H1 (cell line): ENCODE data around the gene KDM6B. TPM values are rescaled to one million over a fixed set of nuclear protein-coding genes. Genes with fewer than 3 reads are reported as not detected.

Source experiments
- CTCF ChIA-PET: fragments of 300-600 bp; sonication (Branson Sonifier 250); formaldehyde crosslinking; loops from one replicate; lab custom pipeline; 2021; ENCODE audit not compliant: partially characterized antibody; lab: Charles Lee
- POLR2A ChIA-PET: fragments of 300-600 bp; sonication (Branson Sonifier 250); formaldehyde crosslinking; loops from one replicate; lab custom pipeline; 2021; ENCODE audit warnings: inconsistent platforms; ENCODE audit not compliant: partially characterized antibody; lab: Charles Lee
- DNase-seq, 2 experiments: peaks; one replicate each; pipeline versions ENCODE4 v3.0.0 to v3.0.0-alpha.2; 2010 to 2022; ENCODE audit warnings: low spot score in 2 of 2, low read depth in 1 of 2, mixed read lengths in 1 of 2
- FAIRE-seq: peaks from 2 replicates; lab custom pipeline; 2011; peaks lifted over from hg19 to GRCh38; lab: Jason Lieb, UNC
- H2AFZ ChIP-seq: 2 replicates; pipeline ENCODE4 v1.8.1; 2012; ENCODE audit warnings: low read length, inconsistent platforms
- H2AK5ac ChIP-seq: 2 replicates; pipeline ENCODE4 v1.6.1; 2013; ENCODE audit warnings: low read depth, low read length
- H2BK120ac ChIP-seq: replicated peaks from 2 replicates; pipeline ENCODE3; 2013; ENCODE audit warnings: low read depth, low read length, inconsistent platforms
- H2BK12ac ChIP-seq: 2 replicates; pipeline ENCODE4 v1.6.1; 2013; ENCODE audit warnings: low read depth, low read length
- H2BK15ac ChIP-seq: 2 replicates; pipeline ENCODE4 v1.6.1; 2013; ENCODE audit warnings: low read length
- H2BK20ac ChIP-seq: 2 replicates; pipeline ENCODE4 v1.6.1; 2013; ENCODE audit warnings: low read length
- H2BK5ac ChIP-seq: 2 replicates; pipeline ENCODE4 v1.6.1; 2013; ENCODE audit warnings: low read depth, low read length
- H3K14ac ChIP-seq: 2 replicates; pipeline ENCODE4 v1.6.1; 2013; ENCODE audit warnings: inconsistent platforms; ENCODE audit not compliant: insufficient read length
- H3K18ac ChIP-seq: 2 replicates; pipeline ENCODE4 v1.6.1; 2013; ENCODE audit warnings: low read length; ENCODE audit errors: extremely low read depth
- H3K23ac ChIP-seq: 2 replicates; pipeline ENCODE4 v1.6.1; 2013; ENCODE audit warnings: inconsistent platforms; ENCODE audit not compliant: insufficient read length
- H3K23me2 ChIP-seq: 2 replicates; pipeline ENCODE4 v1.6.1; 2013; ENCODE audit warnings: low read depth, low read length
- H3K27ac ChIP-seq: 2 replicates; pipeline ENCODE4 v1.6.1; 2011; ENCODE audit warnings: low read depth, low read length, inconsistent platforms
- H3K27me3 ChIP-seq, 4 experiments: replicated peaks in 1 of 4; 1 replicate in 1 of 4; 2 replicates in 3 of 4; pipeline versions ENCODE4 v1.6.1 to v1.8.1; 2011 to 2013; ENCODE audit warnings: low read length in 3 of 4, mild to moderate bottlenecking in 3 of 4, inconsistent platforms in 2 of 4, mixed read lengths in 2 of 4, moderate library complexity in 1 of 4; ENCODE audit not compliant: control insufficient read depth in 3 of 4, insufficient read depth in 3 of 4; ENCODE audit errors: extremely low read depth in 1 of 4
- H3K36me3 ChIP-seq, 4 experiments: 2 replicates each; pipeline versions ENCODE4 v1.6.1 to v1.8.1; 2011 to 2013; ENCODE audit warnings: mild to moderate bottlenecking in 4 of 4, low read length in 3 of 4, moderate library complexity in 2 of 4, control low read depth in 1 of 4, inconsistent platforms in 1 of 4; ENCODE audit not compliant: insufficient read depth in 4 of 4, control insufficient read depth in 2 of 4
- H3K4ac ChIP-seq: replicated peaks from 2 replicates; pipeline ENCODE3; 2013; ENCODE audit warnings: low read length, low read depth, mixed read lengths, inconsistent platforms; ENCODE audit not compliant: insufficient read length
- H3K4me1 ChIP-seq, 4 experiments: replicated peaks in 1 of 4; 1 replicate in 1 of 4; 2 replicates in 3 of 4; pipeline versions ENCODE4 v1.6.1 to v1.8.1; 2011 to 2013; ENCODE audit warnings: low read length in 3 of 4, inconsistent platforms in 2 of 4, mixed read lengths in 1 of 4; ENCODE audit not compliant: insufficient read depth in 4 of 4, control insufficient read depth in 3 of 4
- H3K4me2 ChIP-seq, 2 experiments: 2 replicates each; pipeline versions ENCODE4 v1.6.1 to v1.8.1; 2011 to 2013; ENCODE audit warnings: low read depth in 2 of 2, low read length in 2 of 2, control low read depth in 1 of 2, inconsistent platforms in 1 of 2, mild to moderate bottlenecking in 1 of 2; ENCODE audit not compliant: insufficient read depth in 1 of 2
- H3K4me3 ChIP-seq, 4 experiments: fragments of 200-600, 300-600 bp in 1 of 4; sonication (generic), shearing (Covaris generic), sonication (Bioruptor Twin) in 1 of 4; 2 replicates each; pipeline versions ENCODE4 v1.5.1 to v1.8.1; 2011 to 2016; ENCODE audit warnings: low read length in 4 of 4, low read depth in 3 of 4, control low read depth in 2 of 4, inconsistent platforms in 2 of 4, mild to moderate bottlenecking in 2 of 4, mixed read lengths in 1 of 4, moderate library complexity in 1 of 4; ENCODE audit not compliant: insufficient read depth in 2 of 4; ENCODE audit errors: extremely low read depth in 1 of 4
- H3K56ac ChIP-seq: replicated peaks from 2 replicates; pipeline ENCODE3; 2013; ENCODE audit warnings: low read depth, mild to moderate bottlenecking, mixed read lengths, low read length, inconsistent platforms; ENCODE audit not compliant: insufficient read length
- H3K79me1 ChIP-seq: 2 replicates; pipeline ENCODE4 v1.6.1; 2013; ENCODE audit warnings: low read depth, low read length, control low read depth
- H3K79me2 ChIP-seq, 2 experiments: 2 replicates each; pipeline versions ENCODE4 v1.6.1 to v1.8.1; 2012 to 2013; ENCODE audit warnings: low read length in 2 of 2, mild to moderate bottlenecking in 2 of 2, inconsistent platforms in 1 of 2; ENCODE audit not compliant: insufficient read depth in 2 of 2, control insufficient read depth in 1 of 2
- H3K9ac ChIP-seq, 4 experiments: replicated peaks in 1 of 4; 1 replicate in 1 of 4; 2 replicates in 3 of 4; pipeline versions ENCODE4 v1.6.1 to v1.8.1; 2011 to 2013; ENCODE audit warnings: low read depth in 3 of 4, low read length in 3 of 4, control low read depth in 2 of 4, mild to moderate bottlenecking in 2 of 4, moderate library complexity in 2 of 4, inconsistent platforms in 1 of 4; ENCODE audit errors: extremely low read depth in 1 of 4
- H3K9me3 ChIP-seq, 2 experiments: 2 replicates each; pipeline versions ENCODE4 v1.6.1 to v1.8.1; 2012 to 2013; ENCODE audit warnings: mild to moderate bottlenecking in 2 of 2, moderate library complexity in 2 of 2, control low read depth in 1 of 2, inconsistent platforms in 1 of 2, low read depth in 1 of 2, low read length in 1 of 2, mixed read lengths in 1 of 2; ENCODE audit not compliant: insufficient read depth in 2 of 2
- H4K20me1 ChIP-seq, 2 experiments: replicated peaks in 1 of 2; 2 replicates each; pipeline versions ENCODE3 to v1.8.1; 2011 to 2013; ENCODE audit warnings: inconsistent platforms in 2 of 2, low read length in 2 of 2, mild to moderate bottlenecking in 1 of 2; ENCODE audit not compliant: insufficient read depth in 2 of 2, control insufficient read depth in 1 of 2
- H4K5ac ChIP-seq: 2 replicates; pipeline ENCODE4 v1.6.1; 2013; ENCODE audit warnings: low read length, low read depth, mixed read lengths, inconsistent platforms; ENCODE audit not compliant: insufficient read length
- H4K8ac ChIP-seq: 2 replicates; pipeline ENCODE4 v1.8.0; 2013; ENCODE audit warnings: mild to moderate bottlenecking, moderate library complexity, low read length, inconsistent platforms; ENCODE audit not compliant: insufficient read depth; ENCODE audit errors: extremely low read depth
- H4K91ac ChIP-seq: replicated peaks from 2 replicates; pipeline ENCODE3; 2013; ENCODE audit warnings: low read length, mixed read lengths, inconsistent platforms; ENCODE audit not compliant: insufficient read length
- EP300 ChIP-seq, 2 experiments: IDR thresholded peaks; 1 replicate in 1 of 2; 2 replicates in 1 of 2; pipeline ENCODE4 v1.6.1; 2011 to 2012; ENCODE audit warnings: low read depth in 2 of 2, low read length in 2 of 2, mild to moderate bottlenecking in 2 of 2, borderline replicate concordance in 1 of 2, inconsistent platforms in 1 of 2, moderate library complexity in 1 of 2
- HDAC2 ChIP-seq, 2 experiments: fragments of 300-600 bp in 1 of 2; sonication (generic) in 1 of 2; IDR thresholded peaks; 2 replicates each; pipeline ENCODE4 v1.6.1; 2011 to 2012; ENCODE audit warnings: low read depth in 2 of 2, low read length in 2 of 2, mild to moderate bottlenecking in 2 of 2, moderate library complexity in 2 of 2, borderline replicate concordance in 1 of 2, inconsistent platforms in 1 of 2
- JUN ChIP-seq: IDR thresholded peaks from 2 replicates; pipeline ENCODE4 v1.6.1; 2011; ENCODE audit warnings: low read depth, mild to moderate bottlenecking, improper control_type of control experiment, low read length
- NANOG ChIP-seq: IDR thresholded peaks from 2 replicates; pipeline ENCODE4 v1.6.1; 2011; ENCODE audit warnings: low read length, low read depth, mild to moderate bottlenecking, inconsistent platforms; ENCODE audit not compliant: insufficient read depth, poor library complexity, severe bottlenecking
- RBBP5 ChIP-seq: IDR thresholded peaks from 2 replicates; pipeline ENCODE4 v1.7.1; 2012; ENCODE audit warnings: low read depth, mild to moderate bottlenecking, inconsistent platforms, low read length, moderate library complexity, borderline replicate concordance
- RFX5 ChIP-seq: IDR thresholded peaks from 2 replicates; pipeline ENCODE4 v1.6.1; 2011; ENCODE audit warnings: low read depth, low read length, improper control_type of control experiment, borderline replicate concordance
- SIN3A ChIP-seq, 2 experiments: IDR thresholded peaks in 1 of 2; conservative IDR thresholded peaks in 1 of 2; 2 replicates each; pipeline ENCODE4 v1.6.1; 2011 to 2012; ENCODE audit warnings: low read length in 2 of 2, improper control_type of control experiment in 1 of 2, low read depth in 1 of 2, mild to moderate bottlenecking in 1 of 2
- TCF12 ChIP-seq: IDR thresholded peaks from 2 replicates; pipeline ENCODE4 v1.6.1; 2011; ENCODE audit warnings: low read depth, mild to moderate bottlenecking, low read length
- WGBS, 2 experiments: shearing (Covaris generic) in 1 of 2; methylation state at CpG; one replicate each; pipeline versions ENCODE4 v1.1.6 to v1.1.7; 2013 to 2015; ENCODE audit warnings: low lambda C conversion rate in 2 of 2, mixed read lengths in 2 of 2, inconsistent platforms in 1 of 2, low coverage in 1 of 2, missing lambda C conversion rate in 1 of 2; ENCODE audit not compliant: insufficient replicate concordance in 2 of 2, insufficient coverage in 1 of 2, insufficient read length in 1 of 2; ENCODE audit errors: extremely low coverage in 1 of 2, missing lambda C conversion rate in 1 of 2; 5-methylcytosine and 5-hydroxymethylcytosine counted together
- polyA plus RNA-seq, 7 experiments: library from polyadenylated mRNA; depleted of rRNA in 3 of 7; stranded (reverse) in 5 of 7; unstranded in 2 of 7; fragments of >200 nt in 5 of 7; fragments of 200-250 nt in 2 of 7; gene quantifications; 1 replicate in 5 of 7; 2 replicates in 1 of 7; 4 replicates in 1 of 7; pipeline versions ENCODE4 v1.2.1 to v1.2.3, GENCODE V29; 2011 to 2013; ENCODE audit warnings: missing spikeins in 2 of 7, mixed read lengths in 2 of 7
- total RNA-seq: library from RNA; stranded (reverse); fragmentation: NEBNext Ultra II Directional; extraction: Animal tissue kit (Norgen Biotek cat#: 25700); gene quantifications from 2 replicates; pipeline ENCODE4 v1.2.1, GENCODE V29; 2021
- TF ChIP-seq, protein P1 (sequence below): IDR thresholded peaks from 2 replicates; pipeline ENCODE4 v1.6.1; 2011; ENCODE audit warnings: low read depth, mild to moderate bottlenecking, low read length; ENCODE audit not compliant: insufficient read depth

KDM6B gene
- total and polyA plus RNA-seq, 2 of the 8 experiments (the other 6 are each of a cell fraction or from before 2014, with no cell fraction given) = 0.48 to 3.7 TPM

- no peaks in the 10 kb centered on the region for H3K36me3 ChIP-seq
- FAIRE-seq = peak; percentile 87
- TF ChIP-seq NANOG = no peak
- peak in 1 of 2 experiments; percentile 97; a peak in 2 of 3 replicates for TF ChIP-seq EP300 (IDR thresholded peaks at IDR 0.05; ENCODE audit: borderline replicate concordance in 1 of 2, low read depth in 2 of 2, low read length in 2 of 2)
- no peak for TF ChIP-seq RBBP5
- TF ChIP-seq TCF12 = peak; percentile 84
- TF ChIP-seq SIN3A (conservative IDR thresholded peaks at IDR 0.05 in 1 of 2, IDR thresholded peaks at IDR 0.05 in 1 of 2; ENCODE audit: low read depth in 1 of 2, low read length in 2 of 2) = peak; percentile 99 to 100
- peak; percentile 71 for TF ChIP-seq JUN
- peak; percentile 78 for TF ChIP-seq RFX5
- peak in 1 of 2 experiments; percentile 97; a peak in 2 of 4 replicates for TF ChIP-seq HDAC2 (IDR thresholded peaks at IDR 0.05; ENCODE audit: borderline replicate concordance in 1 of 2, low read depth in 2 of 2, low read length in 2 of 2)
- TF ChIP-seq, protein P1, sequence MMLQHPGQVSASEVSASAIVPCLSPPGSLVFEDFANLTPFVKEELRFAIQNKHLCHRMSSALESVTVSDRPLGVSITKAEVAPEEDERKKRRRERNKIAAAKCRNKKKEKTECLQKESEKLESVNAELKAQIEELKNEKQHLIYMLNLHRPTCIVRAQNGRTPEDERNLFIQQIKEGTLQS = peak; percentile 82
Measured at GRCh38 chr17:7836596-7837407, 2.8 kb downstream of the KDM6B start.

More at GRCh38 chr17:7836596-7837407, 2.8 kb downstream of the KDM6B start:
- Histone ChIP-seq H2AFZ (no peak overlapping the region), H3K27ac (no peak overlapping the region; the same call in 1 of the 2 replicates), H4K20me1 (peaks cover 0 to 27% of the 10 kb centered on the region in 2 experiments), H2BK15ac (no peak overlapping the region), H3K56ac (no peak overlapping the region), H4K5ac (no peak overlapping the region), H3K79me2 (no peaks in the 10 kb centered on the region), H3K9ac (peak overlapping the region in 2 of 4 experiments; percentile 58 to 66; a peak in 3 of 7 replicates), H2AK5ac (no peak overlapping the region), H2BK12ac (no peak overlapping the region), H2BK120ac (no peak overlapping the region), H3K27me3 (peaks cover 21 to 54% (median 49%) of the 10 kb centered on the region in 4 experiments), H3K4ac (no peak overlapping the region), H3K4me2 (peak overlapping the region; percentile 84 to 93), H3K9me3 (no peaks in the 10 kb centered on the region), H3K79me1 (no peaks in the 10 kb centered on the region), H3K4me3 (peak overlapping the region; percentile 45 to 77 (median 62)), H3K23me2 (peaks cover 30% of the 10 kb centered on the region), H4K8ac (no peak overlapping the region; the same call in 1 of the 2 replicates), H3K4me1 (peaks cover 10 to 29% (median 19%) of the 10 kb centered on the region in 4 experiments), H3K23ac (no peak overlapping the region), H4K91ac (no peak overlapping the region), H2BK5ac (peak overlapping the region; percentile 11; the same call in 1 of the 2 replicates), H2BK20ac (no peak overlapping the region), H3K14ac (no peak overlapping the region), H3K18ac (no peak overlapping the region)
- peak; percentile 91 to 95 for DNase-seq
- CTCF ChIA-PET = interaction anchor here (0.6 to 5.9 kb wide), 10 partner anchors 9 to 242 kb away, joined by 3 to 44 read pairs (median 6); partner anchors contain the start of gene WRAP53
- POLR2A ChIA-PET = interaction anchor here (0.6 to 5.2 kb wide), 17 partner anchors 8 to 499 kb away, joined by 3 to 34 read pairs (median 4); partner anchors contain the start of genes DNAH2, MPDU1, NAA38 and TMEM88
- 1% methylated on average over 14 of the region's 19 CpGs; no CpG with 5 or more reads in 1 of the 2 experiments for WGBS, 2 experiments
